Naive thymus-derived CD4-positive, alpha-beta T cell (primary cell): ENCODE results near the gene BCL11B. TPM values are rescaled to one million over a fixed set of nuclear protein-coding genes. Genes with fewer than 3 reads are reported as not detected.
A peak's percentile ranks its signal among the peaks of the same experiment; 100 is the strongest.

Experiments
- ATAC-seq: fragments of 150-1000 bp; cut with Tn5 transposase; 2 replicates; pipeline ENCODE4 v1.10.0; 2021; ENCODE audit warnings: mild to moderate bottlenecking, moderate library complexity
- CTCF ChIA-PET: fragments of 350-600 bp; sonication (Branson Sonifier 250); formaldehyde crosslinking; loops from one replicate; lab custom pipeline; 2021; ENCODE audit warnings: antibody characterized with exemption; lab: Charles Lee
- POLR2A ChIA-PET: fragments of 350-600 bp; sonication (Branson Sonifier 250); formaldehyde crosslinking; loops from one replicate; lab custom pipeline; 2021; ENCODE audit warnings: antibody characterized with exemption, inconsistent platforms; lab: Charles Lee
- DNase-seq, 9 donors: peaks; one replicate each; pipeline versions ENCODE4 v3.0.0 to v3.0.0-alpha.2; 2020 to 2022; ENCODE audit warnings: mixed read lengths in 1 of 9
- H3K27ac ChIP-seq: one replicate; pipeline ENCODE4 v1.7.0; 2013; ENCODE audit warnings: mild to moderate bottlenecking, low read depth, low read length, moderate library complexity
- H3K27me3 ChIP-seq, 2 donors: one replicate each; pipeline ENCODE4 v1.7.0; 2013; ENCODE audit warnings: low read length in 2 of 2, mild to moderate bottlenecking in 2 of 2, moderate library complexity in 2 of 2; ENCODE audit not compliant: control insufficient read depth in 2 of 2, insufficient read depth in 2 of 2
- H3K36me3 ChIP-seq, 3 experiments: 1 replicate in 2 of 3; 2 replicates in 1 of 3; pipeline ENCODE4 v1.7.0; 2013; ENCODE audit warnings: low read length in 3 of 3, mild to moderate bottlenecking in 3 of 3, moderate library complexity in 1 of 3; ENCODE audit not compliant: insufficient read depth in 3 of 3, control insufficient read depth in 2 of 3
- H3K4me1 ChIP-seq, 2 donors: one replicate each; pipeline ENCODE4 v1.7.0; 2013; ENCODE audit warnings: low read length in 2 of 2, mild to moderate bottlenecking in 2 of 2, moderate library complexity in 1 of 2; ENCODE audit not compliant: control insufficient read depth in 2 of 2, insufficient read depth in 2 of 2
- H3K4me3 ChIP-seq: 2 replicates; pipeline ENCODE4 v1.7.0; 2013; ENCODE audit warnings: mild to moderate bottlenecking, low read length
- H3K9me3 ChIP-seq, 3 experiments: 1 replicate in 2 of 3; 2 replicates in 1 of 3; pipeline ENCODE4 v1.7.0; 2013; ENCODE audit warnings: low read length in 3 of 3; ENCODE audit not compliant: control insufficient read depth in 2 of 3
- H3K27ac Mint-ChIP-seq, 9 donors: one replicate each; pipeline ENCODE4 v1.8.0; 2020 to 2022; ENCODE audit warnings: mixed read lengths in 9 of 9, mild to moderate bottlenecking in 8 of 9, moderate library complexity in 5 of 9, inconsistent platforms in 2 of 9
- H3K27me3 Mint-ChIP-seq, 5 donors: one replicate each; pipeline ENCODE4 v1.8.0; 2021 to 2022; ENCODE audit warnings: mixed read lengths in 5 of 5, mild to moderate bottlenecking in 1 of 5
- H3K36me3 Mint-ChIP-seq, 5 donors: one replicate each; pipeline ENCODE4 v1.8.0; 2020 to 2022; ENCODE audit warnings: mixed read lengths in 5 of 5, mild to moderate bottlenecking in 3 of 5, inconsistent platforms in 1 of 5
- H3K4me1 Mint-ChIP-seq, 7 donors: one replicate each; pipeline ENCODE4 v1.8.0; 2020 to 2022; ENCODE audit warnings: mixed read lengths in 7 of 7, mild to moderate bottlenecking in 3 of 7, inconsistent platforms in 1 of 7
- H3K4me3 Mint-ChIP-seq, 10 donors: one replicate each; pipeline ENCODE4 v1.8.0; 2020 to 2022; ENCODE audit warnings: mild to moderate bottlenecking in 10 of 10, mixed read lengths in 10 of 10, moderate library complexity in 6 of 10, inconsistent platforms in 2 of 10
- H3K9me3 Mint-ChIP-seq, 11 donors: one replicate each; pipeline ENCODE4 v1.8.0; 2020 to 2022; ENCODE audit warnings: mixed read lengths in 11 of 11, mild to moderate bottlenecking in 4 of 11, inconsistent platforms in 1 of 11, moderate library complexity in 1 of 11
- intact Hi-C, 2 donors: fragments of 100-400 bp; cut with micrococcal nuclease; formaldehyde crosslinking; loops; one replicate each; pipeline ENCODE4 v1.15.1; 2023
- polyA plus RNA-seq, 2 donors: library from polyadenylated mRNA; unstranded; fragments of 300-500 nt; fragmentation: Illumina TruSeq; gene quantifications; one replicate each; pipeline ENCODE4 v1.2.3, GENCODE V29; 2021
- total RNA-seq, 6 experiments: library from RNA in 5 of 6; stranded (reverse) in 5 of 6; gene quantifications; 1 replicate in 5 of 6; 2 replicates in 1 of 6; pipeline ENCODE4 v1.2.3 and lab custom pipeline; 2021 to 2026

Gene BCL11B
- total and polyA plus RNA-seq, 7 experiments from 2014 or later = 10.9 to 269 (median 145) TPM

- Histone ChIP-seq H3K9me3 (no peaks in the 10 kb centered on the region), H3K4me1 (peaks cover 0 to 5% of the 10 kb centered on the region in 2 donors), H3K4me3 (no peak overlapping the region), H3K27ac (no peak overlapping the region), H3K36me3 (no peaks in the 10 kb centered on the region), H3K27me3 (no peaks in the 10 kb centered on the region)
- H3K27ac Mint-ChIP-seq = peak overlapping the region in 4 of 9 donors; percentile 16 to 65 (median 50)
- DNase-seq (peak in 1 of 9 donors; percentile 13), ATAC-seq (no peak)
- peaks cover 0 to 13% (median 4%) of the 10 kb centered on the region in 5 donors for H3K36me3 Mint-ChIP-seq
- CTCF ChIA-PET = no interaction called here
- peaks cover 16 to 39% (median 31%) of the 10 kb centered on the region in 7 donors for H3K4me1 Mint-ChIP-seq
- H3K4me3 Mint-ChIP-seq = peak overlapping the region in 3 of 10 donors; percentile 33 to 43 (median 38)
- no peaks in the 10 kb centered on the region for H3K9me3 Mint-ChIP-seq
- peaks cover 0 to 3% (median 0%) of the 10 kb centered on the region in 5 donors for H3K27me3 Mint-ChIP-seq
- POLR2A ChIA-PET = no interaction called here
- intact Hi-C loops = no loop called here
Observed at GRCh38 chr14:99129211-99129696, 142.7 kb downstream of the BCL11B start.

GRCh38 chr14:99128185-99128584 is 143.8 kb downstream of the BCL11B start:
- no peaks in the 10 kb centered on the region for H3K9me3 Mint-ChIP-seq
- no peak overlapping the region for H3K27ac ChIP-seq
- ChIA-PET CTCF (no interaction called here), POLR2A (interaction anchor here (0.6 kb wide), 1 partner anchor 206 kb away, joined by 3 read pairs; no protein-coding TSS in a partner anchor)
- H3K27ac Mint-ChIP-seq = peak overlapping the region in 1 of 9 donors; percentile 16
- intact Hi-C loops = no loop called here
- peaks cover 0 to 5% of the 10 kb centered on the region in 2 donors for H3K4me1 ChIP-seq
- H3K27me3 ChIP-seq = no peaks in the 10 kb centered on the region
- H3K4me3 Mint-ChIP-seq = no peak overlapping the region
- ATAC-seq = no peak
- peak in 1 of 9 donors; percentile 6 for DNase-seq
- peaks cover 16 to 34% (median 27%) of the 10 kb centered on the region in 7 donors for H3K4me1 Mint-ChIP-seq
- H3K36me3 ChIP-seq = no peaks in the 10 kb centered on the region
- no peak overlapping the region for H3K4me3 ChIP-seq
- H3K9me3 ChIP-seq = no peaks in the 10 kb centered on the region
- peaks cover 0 to 3% (median 0%) of the 10 kb centered on the region in 5 donors for H3K27me3 Mint-ChIP-seq
- H3K36me3 Mint-ChIP-seq = peaks cover 0 to 13% (median 4%) of the 10 kb centered on the region in 5 donors

- H3K36me3 ChIP-seq = no peaks in the 10 kb centered on the region
- H3K27ac Mint-ChIP-seq = peak overlapping the region in 1 of 9 donors; percentile 16
- H3K4me1 Mint-ChIP-seq = peaks cover 16 to 34% (median 27%) of the 10 kb centered on the region in 7 donors
- H3K27me3 ChIP-seq = no peaks in the 10 kb centered on the region
- CTCF ChIA-PET = no interaction called here
- no peaks in the 10 kb centered on the region for H3K9me3 Mint-ChIP-seq
- no peak for ATAC-seq
- DNase-seq = peak in 1 of 9 donors; percentile 3
- no peak overlapping the region for H3K4me3 Mint-ChIP-seq
- POLR2A ChIA-PET = no interaction called here
- H3K4me1 ChIP-seq = peaks cover 0 to 5% of the 10 kb centered on the region in 2 donors
- H3K27ac ChIP-seq = no peak overlapping the region
- H3K27me3 Mint-ChIP-seq = peaks cover 0 to 3% (median 0%) of the 10 kb centered on the region in 5 donors
- H3K36me3 Mint-ChIP-seq = peaks cover 0 to 13% (median 4%) of the 10 kb centered on the region in 5 donors
- intact Hi-C loops = no loop called here
- H3K9me3 ChIP-seq = no peaks in the 10 kb centered on the region
- no peak overlapping the region for H3K4me3 ChIP-seq
Observed at GRCh38 chr14:99127651-99128167, 144.3 kb downstream of the BCL11B start.

- H3K27me3 ChIP-seq = no peaks in the 10 kb centered on the region
- no peak overlapping the region for H3K4me3 Mint-ChIP-seq
- peaks cover 0 to 5% of the 10 kb centered on the region in 2 donors for H3K4me1 ChIP-seq
- no peaks in the 10 kb centered on the region for H3K9me3 Mint-ChIP-seq
- H3K36me3 Mint-ChIP-seq = peaks cover 0 to 13% (median 4%) of the 10 kb centered on the region in 5 donors
- DNase-seq (no peak), ATAC-seq (no peak)
- H3K4me3 ChIP-seq = no peak overlapping the region
- no peaks in the 10 kb centered on the region for H3K9me3 ChIP-seq
- no peak overlapping the region for H3K27ac Mint-ChIP-seq
- CTCF ChIA-PET = no interaction called here
- H3K27ac ChIP-seq = no peak overlapping the region
- H3K27me3 Mint-ChIP-seq = peaks cover 0 to 3% (median 0%) of the 10 kb centered on the region in 5 donors
- POLR2A ChIA-PET = no interaction called here
- H3K36me3 ChIP-seq = no peaks in the 10 kb centered on the region
- H3K4me1 Mint-ChIP-seq = peaks cover 14 to 34% (median 27%) of the 10 kb centered on the region in 7 donors
- intact Hi-C loops = no loop called here
Observed at GRCh38 chr14:99125616-99126431, 146.2 kb downstream of the BCL11B start.

- Histone ChIP-seq H3K27me3 (no peaks in the 10 kb centered on the region), H3K36me3 (no peaks in the 10 kb centered on the region), H3K4me3 (no peak overlapping the region), H3K4me1 (peaks cover 0 to 5% of the 10 kb centered on the region in 2 donors), H3K9me3 (no peaks in the 10 kb centered on the region), H3K27ac (no peak overlapping the region)
- DNase-seq = peak in 1 of 9 donors; percentile 3
- intact Hi-C loops = no loop called here
- ChIA-PET POLR2A (no interaction called here), CTCF (no interaction called here)
- Mint-ChIP-seq H3K4me1 (peaks cover 12 to 31% (median 24%) of the 10 kb centered on the region in 7 donors), H3K27me3 (peaks cover 0 to 3% (median 0%) of the 10 kb centered on the region in 5 donors), H3K36me3 (peaks cover 0 to 13% (median 4%) of the 10 kb centered on the region in 5 donors), H3K27ac (peak overlapping the region in 1 of 9 donors; percentile 84), H3K9me3 (no peaks in the 10 kb centered on the region), H3K4me3 (no peak overlapping the region)
- ATAC-seq = no peak
Observed at GRCh38 chr14:99125113-99125512, 146.9 kb downstream of the BCL11B start.

GRCh38 chr14:99124482-99125105 is 147.4 kb downstream of the BCL11B start:
- ATAC-seq (no peak), DNase-seq (peak in 1 of 9 donors; percentile 11)
- no peaks in the 10 kb centered on the region for H3K36me3 ChIP-seq
- Mint-ChIP-seq H3K4me1 (peaks cover 9 to 26% (median 20%) of the 10 kb centered on the region in 7 donors), H3K36me3 (peaks cover 0 to 12% (median 2%) of the 10 kb centered on the region in 5 donors), H3K27ac (peak overlapping the region in 1 of 9 donors; percentile 84), H3K27me3 (peaks cover 0 to 4% (median 1%) of the 10 kb centered on the region in 5 donors), H3K9me3 (no peaks in the 10 kb centered on the region), H3K4me3 (no peak overlapping the region)
- intact Hi-C loops = no loop called here
- no peak overlapping the region for H3K4me3 ChIP-seq
- ChIA-PET CTCF (no interaction called here), POLR2A (interaction anchor here (0.6 kb wide), 1 partner anchor 211 kb away, joined by 3 read pairs; no protein-coding TSS in a partner anchor)
- H3K27me3 ChIP-seq = no peaks in the 10 kb centered on the region
- no peak overlapping the region for H3K27ac ChIP-seq
- no peaks in the 10 kb centered on the region for H3K9me3 ChIP-seq
- peaks cover 0 to 5% of the 10 kb centered on the region in 2 donors for H3K4me1 ChIP-seq
